Measurements from ENCODE around the gene HIBADH.

HIBADH gene

GRCh38 chr7:27527348-27527714, 135.4 kb downstream of the HIBADH start:
- no peak for TF ChIP-seq CTCF (IDR thresholded peaks at IDR 0.05; ENCODE audit: extremely low read depth, missing control alignments)

DNA sequence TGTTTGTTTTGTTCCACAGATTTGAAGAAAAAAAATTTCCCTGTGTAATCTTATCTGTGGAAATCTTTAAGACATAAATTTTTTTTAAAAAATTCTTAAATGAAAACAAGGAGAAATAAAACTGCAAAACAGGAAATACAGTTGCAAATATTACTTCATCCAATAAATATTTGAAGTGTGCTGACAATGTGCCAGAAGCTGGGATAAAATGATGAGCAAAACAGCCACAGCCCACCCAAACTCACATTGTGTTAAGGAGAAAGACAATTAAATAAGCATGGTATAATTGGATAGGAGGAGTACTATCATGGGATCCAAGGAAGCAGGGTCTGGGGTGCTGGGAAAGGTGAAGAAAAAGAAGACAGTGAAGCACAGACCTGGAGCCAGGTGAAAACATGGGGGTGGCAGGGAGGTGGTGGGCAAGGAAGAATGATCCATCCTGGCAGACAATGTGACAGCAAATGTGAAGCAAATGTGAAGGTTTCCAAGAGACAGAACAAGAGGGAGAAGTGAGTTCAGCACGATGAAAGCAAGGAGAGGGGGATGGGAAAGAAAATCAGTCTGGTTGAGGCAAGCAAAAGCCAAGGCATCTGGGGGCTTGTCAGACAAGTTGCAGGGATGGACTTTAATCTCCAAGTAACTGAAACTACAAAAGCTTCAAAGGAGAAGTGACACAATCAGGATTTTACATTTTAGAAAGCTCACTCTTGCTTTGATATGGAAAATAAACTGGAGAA, 135.9 kb downstream of the HIBADH start:
- DNase-seq (ENCODE audit: low spot score): no peak
- TF ChIP-seq CTCF (IDR thresholded peaks at IDR 0.05; ENCODE audit: extremely low read depth, missing control alignments): no peak

More at GRCh38 chr7:27527348-27527714, 135.4 kb downstream of the HIBADH start:
- no peak for DNase-seq (ENCODE audit: low spot score)

- DNase-seq (ENCODE audit: low spot score): no peak
- no peak for TF ChIP-seq CTCF (IDR thresholded peaks at IDR 0.05; ENCODE audit: extremely low read depth, missing control alignments)
Measured at GRCh38 chr7:27526131-27526530, 136.6 kb downstream of the HIBADH start.

- TF ChIP-seq CTCF (IDR thresholded peaks at IDR 0.05; ENCODE audit: extremely low read depth, missing control alignments): no peak
- DNase-seq (ENCODE audit: low spot score): no peak
Measured at GRCh38 chr7:27523321-27523720, 139.4 kb downstream of the HIBADH start.

- no peak for DNase-seq (ENCODE audit: low spot score)
- no peak for TF ChIP-seq CTCF (IDR thresholded peaks at IDR 0.05; ENCODE audit: extremely low read depth, missing control alignments)
Measured at GRCh38 chr7:27522566-27522965, 140.1 kb downstream of the HIBADH start.

DNA sequence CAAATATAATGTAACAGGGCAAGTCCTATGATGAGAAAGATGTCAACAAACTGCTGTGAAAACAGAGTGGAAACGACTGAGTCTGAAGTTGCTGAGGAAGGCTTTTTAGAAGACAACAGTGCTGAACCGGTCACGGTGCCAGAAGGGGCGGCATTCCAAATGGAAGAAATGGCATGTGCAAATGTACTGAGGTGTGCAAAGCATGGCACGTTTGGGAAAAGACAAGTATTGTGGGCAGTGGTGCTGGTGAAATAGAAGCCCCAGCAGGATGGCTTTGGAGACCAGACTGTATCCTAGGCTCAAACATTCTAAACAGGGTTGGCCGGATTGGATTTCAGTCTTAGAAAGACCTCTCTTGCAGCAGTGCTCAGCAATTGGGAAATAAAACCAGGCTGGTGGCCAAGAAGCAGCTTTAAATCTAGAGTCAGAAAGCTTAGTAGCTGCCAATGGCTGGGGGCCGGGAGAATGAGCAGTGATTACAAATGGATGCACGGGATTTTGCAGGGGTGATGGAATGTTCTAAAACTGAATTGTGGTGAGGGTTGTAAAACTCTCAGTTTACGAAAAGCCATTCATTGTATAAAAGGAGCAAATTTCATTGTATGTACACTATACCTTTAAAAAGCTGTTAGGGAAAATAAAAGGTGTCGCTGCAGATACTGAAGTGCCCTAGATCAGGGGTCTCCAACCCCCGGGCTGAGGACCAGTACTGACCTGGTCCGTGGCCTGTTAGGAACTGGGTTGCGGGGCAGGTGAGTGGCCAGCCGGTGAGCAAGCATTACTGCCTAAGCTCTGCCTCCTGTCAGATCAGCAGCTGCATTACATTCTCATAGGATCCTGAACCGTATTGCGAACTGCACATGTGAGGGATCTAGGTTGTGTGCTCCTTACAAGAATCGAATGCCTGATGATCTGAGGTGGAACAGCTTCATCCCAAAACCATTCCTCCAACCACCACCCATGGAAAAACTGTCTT, 141.6 kb downstream of the HIBADH start:
- no peak for TF ChIP-seq CTCF (IDR thresholded peaks at IDR 0.05; ENCODE audit: extremely low read depth, missing control alignments)
- no peak for DNase-seq (ENCODE audit: low spot score)
